HEK293T (cell line): ENCODE data around the gene HTRA3.

ENCODE experiments used
- BHLHE40 ChIP-seq: fragments of 450-650 bp; IDR thresholded peaks from 2 replicates; pipeline ENCODE4 v1.6.1; 2016; ENCODE audit warnings: mild to moderate bottlenecking, moderate library complexity, borderline replicate concordance
- CTBP1 ChIP-seq: fragments of 450-650 bp; IDR thresholded peaks from 2 replicates; pipeline ENCODE4 v1.6.1; 2016; ENCODE audit warnings: borderline replicate concordance
- L3MBTL2 ChIP-seq: fragments of 450-650 bp; conservative IDR thresholded peaks from 2 replicates; pipeline ENCODE4 v1.6.1; 2016; ENCODE audit warnings: mild to moderate bottlenecking
- SUZ12 ChIP-seq: fragments of 450-650 bp; IDR thresholded peaks from 2 replicates; pipeline ENCODE4 v1.6.1; 2016; ENCODE audit warnings: mild to moderate bottlenecking
- ZNF384 ChIP-seq: fragments of 450-650 bp; IDR thresholded peaks from 2 replicates; pipeline ENCODE4 v1.6.1; 2016

- TF ChIP-seq BHLHE40 (no peak), ZNF384 (no peak), L3MBTL2 (no peak), CTBP1 (no peak), SUZ12 (no peak)
Measured at GRCh38 chr4:8229331-8229975, 40.1 kb upstream of the HTRA3 start.
